GM21447 (cell line): ENCODE results near the gene FAM187B.
"Not testable (repeated sequence)": the region's sequence is repeated elsewhere in the genome, so short reads cannot be mapped to it uniquely, and the experiment has no call there.

Experiments
- ATAC-seq: cut with Tn5 transposase; IDR thresholded peaks from one replicate; pipeline ENCODE4 v1.9.1; 2021; ENCODE audit not compliant: unreplicated experiment

The FAM187B gene

DNA sequence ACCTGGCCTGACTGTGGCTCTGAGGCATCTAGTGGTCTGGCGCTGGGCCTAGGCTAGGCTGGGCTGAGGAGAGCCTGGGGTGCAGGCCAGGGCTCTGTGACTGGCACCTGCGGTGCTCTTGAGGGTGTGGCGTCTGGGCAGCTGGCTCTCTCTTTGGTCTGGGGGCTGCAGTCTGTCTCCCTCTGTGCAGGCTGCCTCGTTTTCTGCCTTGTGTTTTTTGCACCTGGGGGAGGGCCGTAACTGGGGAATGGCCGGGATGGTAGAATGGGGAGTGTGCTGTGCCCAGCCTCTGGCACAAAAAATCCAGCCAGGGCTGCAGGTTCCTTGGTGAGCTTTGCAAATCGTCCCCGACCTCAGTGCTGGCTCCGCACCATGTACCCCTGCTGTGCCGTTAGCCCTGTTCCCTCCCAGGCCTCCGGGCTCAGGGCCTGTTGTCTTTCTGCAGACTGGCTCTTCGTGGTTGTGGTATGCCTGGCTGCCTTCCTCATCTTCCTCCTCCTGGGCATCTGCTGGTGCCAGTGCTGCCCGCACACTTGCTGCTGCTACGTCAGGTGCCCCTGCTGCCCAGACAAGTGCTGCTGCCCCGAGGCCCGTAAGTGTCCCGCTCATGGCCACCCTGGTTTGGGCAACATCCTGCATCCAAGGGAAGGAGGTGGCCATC lies 33.7 kb upstream of the FAM187B start:
- no peak for ATAC-seq

DNA sequence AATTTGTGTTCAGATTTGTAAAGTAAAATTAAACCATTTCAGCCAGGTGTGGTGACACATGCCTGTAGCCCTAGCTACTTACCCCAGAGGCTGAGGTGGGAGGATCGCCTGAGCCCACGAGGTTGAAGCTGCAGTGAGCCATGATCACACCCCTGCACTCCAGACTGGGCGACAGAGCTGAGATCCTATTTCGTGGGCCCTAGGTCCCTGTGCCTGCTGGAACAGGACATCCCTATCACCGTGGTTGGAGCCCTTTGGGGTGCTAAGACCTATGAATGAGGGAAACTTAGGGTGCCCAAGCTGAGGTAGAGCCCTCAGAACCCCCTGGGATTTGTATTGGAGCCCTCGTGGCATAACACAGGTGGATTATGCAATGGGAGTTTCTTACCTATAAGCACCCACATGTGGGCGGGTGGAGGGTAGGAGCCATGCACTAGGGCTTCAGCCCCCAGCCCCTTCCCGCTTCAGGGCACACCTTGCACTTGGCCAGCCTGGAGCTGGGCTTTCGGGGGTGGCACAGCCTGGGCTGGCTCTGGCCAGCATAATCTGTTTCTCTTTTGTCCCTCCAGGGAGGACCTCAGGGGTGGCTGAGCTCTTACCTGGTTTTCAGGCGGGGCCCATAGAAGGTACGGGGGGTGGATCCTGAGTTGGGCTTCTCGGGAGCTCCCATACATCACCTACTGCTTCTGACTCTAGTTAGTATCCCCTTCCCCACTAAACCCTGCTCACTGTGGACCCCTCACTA lies 33.0 kb upstream of the FAM187B start:
- ATAC-seq: no peak

DNA sequence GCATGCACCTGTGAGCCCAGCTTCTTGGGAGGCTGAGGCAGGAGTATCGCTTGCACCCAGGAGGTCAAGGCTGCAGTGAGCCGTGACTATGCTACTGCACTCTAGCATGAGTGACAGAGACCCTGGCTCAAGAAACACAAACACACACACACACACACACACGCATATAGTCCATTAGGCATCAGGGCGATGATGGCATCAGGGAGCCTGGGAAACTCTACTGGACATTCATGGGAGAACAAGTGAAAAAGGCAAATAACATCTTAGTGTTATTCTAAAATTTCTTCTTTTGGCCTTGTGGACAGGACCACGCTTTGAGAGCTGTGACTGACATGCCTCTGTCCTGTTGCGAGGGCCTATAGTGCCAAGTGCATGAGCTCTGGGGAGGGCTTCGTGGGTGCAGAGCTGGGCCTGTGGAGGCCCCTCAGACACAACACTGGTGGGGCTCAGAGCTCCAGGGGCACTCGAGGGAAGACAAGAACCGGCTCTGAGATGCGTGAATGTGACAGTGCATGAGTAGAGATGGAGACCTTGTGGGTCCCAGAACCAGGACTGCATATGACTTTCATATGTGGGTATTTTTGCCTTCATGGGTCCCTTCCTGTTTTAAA lies 32.3 kb upstream of the FAM187B start:
- ATAC-seq: no peak

- no peak for ATAC-seq
These were observed 28.5 kb upstream of the FAM187B start for GRCh38 chr19:35257113-35257461.

- ATAC-seq: no peak
These were observed 28.0 kb upstream of the FAM187B start for GRCh38 chr19:35256566-35256965.

GRCh38 chr19:35254341-35255297 lies 26.1 kb upstream of the FAM187B start:
- ATAC-seq: no peak

DNA sequence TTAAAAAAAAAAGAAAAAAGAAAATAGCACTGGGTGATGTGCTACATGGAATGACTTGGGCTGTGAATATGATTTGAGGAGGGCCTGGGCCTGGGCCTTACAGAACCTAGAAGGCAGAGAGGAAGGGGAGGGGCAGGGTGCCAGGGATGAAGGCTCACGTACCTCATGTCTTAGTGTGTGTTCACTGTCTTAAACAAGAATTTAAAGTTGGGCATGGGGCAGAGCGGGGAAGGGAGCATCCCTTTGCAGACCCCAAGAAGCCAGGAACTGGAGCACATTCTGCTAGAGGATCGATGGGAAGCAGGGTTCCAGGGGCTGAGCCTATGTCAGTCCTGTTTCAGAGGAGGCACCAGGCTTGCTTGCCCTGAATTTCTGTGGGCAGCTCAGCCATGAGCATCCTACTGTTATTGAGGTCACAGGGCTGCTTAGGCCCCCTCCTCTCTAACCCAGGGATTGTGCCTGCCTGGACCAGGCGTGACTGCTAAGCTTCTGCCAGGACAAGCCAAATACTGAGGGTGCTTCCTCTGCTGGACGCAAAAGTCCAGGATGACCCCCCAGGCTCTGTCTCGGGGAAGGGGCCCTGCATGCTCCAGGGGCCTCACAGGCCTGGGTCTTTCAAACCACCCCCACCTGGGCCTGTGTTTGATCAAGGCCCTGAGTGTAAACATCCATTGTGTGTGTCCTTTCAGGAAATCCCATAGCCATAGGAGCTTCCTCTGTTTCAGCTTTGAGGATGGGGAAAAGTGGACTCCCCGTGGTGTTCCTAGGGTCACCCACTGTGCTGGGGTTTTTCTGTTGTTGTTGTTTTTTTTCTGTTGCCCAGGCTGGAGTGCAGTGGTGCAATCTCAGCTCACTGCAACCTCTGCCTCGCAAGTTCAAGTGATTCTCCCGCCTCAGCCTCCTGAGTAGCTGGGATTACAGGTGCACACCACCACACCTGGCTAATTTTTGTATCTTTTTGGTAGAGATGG lies 25.1 kb upstream of the FAM187B start:
- ATAC-seq: no peak

DNA sequence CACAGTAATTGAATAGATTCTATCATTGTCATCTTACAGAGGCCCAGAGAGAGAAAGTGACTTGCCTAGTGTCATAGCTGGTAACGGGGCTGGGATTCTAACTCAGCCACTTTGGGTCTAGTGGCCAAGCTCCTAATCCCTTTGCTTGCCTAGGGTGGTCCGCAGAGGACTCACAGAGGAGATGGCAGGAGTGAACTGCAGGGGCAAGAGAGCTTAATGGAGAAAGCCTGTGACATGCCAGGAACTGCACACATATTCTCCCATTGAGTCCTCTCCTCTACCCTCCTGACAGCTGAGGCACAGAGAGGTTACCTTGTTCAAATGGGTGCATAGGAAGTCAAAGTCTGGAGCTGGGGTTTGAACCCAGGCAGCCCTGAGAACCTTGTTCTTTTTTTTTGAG lies 22.9 kb upstream of the FAM187B start:
- no peak for ATAC-seq

DNA sequence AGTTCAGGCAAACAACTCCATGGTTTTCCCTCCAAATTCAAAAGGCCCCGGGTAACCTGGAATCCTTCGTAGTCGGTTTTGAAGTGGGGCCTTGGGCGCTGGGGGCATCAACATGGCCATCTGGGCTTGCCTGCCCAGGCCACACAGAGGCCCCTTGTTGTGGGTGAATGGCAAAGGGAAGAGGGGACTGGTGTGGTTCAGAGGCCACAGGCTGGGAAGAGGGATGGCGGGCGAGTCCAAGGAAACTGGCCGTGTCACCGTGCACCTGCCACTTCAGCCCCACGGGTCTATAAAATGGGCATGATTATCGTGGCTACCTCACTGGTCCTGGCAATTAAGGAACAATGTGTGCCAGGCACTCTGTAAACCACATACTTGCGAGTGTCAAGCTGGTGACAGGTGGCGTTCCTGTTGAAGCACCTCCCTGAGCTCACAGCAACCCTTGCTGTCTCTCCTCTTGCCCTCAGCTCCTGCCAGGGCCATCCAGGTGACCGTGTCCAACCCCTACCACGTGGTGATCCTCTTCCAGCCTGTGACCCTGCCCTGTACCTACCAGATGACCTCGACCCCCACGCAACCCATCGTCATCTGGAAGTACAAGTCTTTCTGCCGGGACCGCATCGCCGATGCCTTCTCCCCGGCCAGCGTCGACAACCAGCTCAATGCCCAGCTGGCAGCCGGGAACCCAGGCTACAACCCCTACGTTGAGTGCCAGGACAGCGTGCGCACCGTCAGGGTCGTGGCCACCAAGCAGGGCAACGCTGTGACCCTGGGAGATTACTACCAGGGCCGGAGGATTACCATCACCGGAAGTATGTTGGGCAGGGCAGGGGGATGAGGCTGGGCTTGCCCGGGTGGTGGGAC lies 21.5 kb upstream of the FAM187B start:
- ATAC-seq: no peak

- no peak for ATAC-seq
These were observed 20.8 kb upstream of the FAM187B start for GRCh38 chr19:35249146-35249847.

GRCh38 chr19:35248310-35249145 lies 20.0 kb upstream of the FAM187B start, which contains the start of gene LSR:
LSR (plus strand) TSS chr19:35249002; CDS start chr19:35249023, 21 bp downstream.
- ATAC-seq: peak; percentile 72

DNA sequence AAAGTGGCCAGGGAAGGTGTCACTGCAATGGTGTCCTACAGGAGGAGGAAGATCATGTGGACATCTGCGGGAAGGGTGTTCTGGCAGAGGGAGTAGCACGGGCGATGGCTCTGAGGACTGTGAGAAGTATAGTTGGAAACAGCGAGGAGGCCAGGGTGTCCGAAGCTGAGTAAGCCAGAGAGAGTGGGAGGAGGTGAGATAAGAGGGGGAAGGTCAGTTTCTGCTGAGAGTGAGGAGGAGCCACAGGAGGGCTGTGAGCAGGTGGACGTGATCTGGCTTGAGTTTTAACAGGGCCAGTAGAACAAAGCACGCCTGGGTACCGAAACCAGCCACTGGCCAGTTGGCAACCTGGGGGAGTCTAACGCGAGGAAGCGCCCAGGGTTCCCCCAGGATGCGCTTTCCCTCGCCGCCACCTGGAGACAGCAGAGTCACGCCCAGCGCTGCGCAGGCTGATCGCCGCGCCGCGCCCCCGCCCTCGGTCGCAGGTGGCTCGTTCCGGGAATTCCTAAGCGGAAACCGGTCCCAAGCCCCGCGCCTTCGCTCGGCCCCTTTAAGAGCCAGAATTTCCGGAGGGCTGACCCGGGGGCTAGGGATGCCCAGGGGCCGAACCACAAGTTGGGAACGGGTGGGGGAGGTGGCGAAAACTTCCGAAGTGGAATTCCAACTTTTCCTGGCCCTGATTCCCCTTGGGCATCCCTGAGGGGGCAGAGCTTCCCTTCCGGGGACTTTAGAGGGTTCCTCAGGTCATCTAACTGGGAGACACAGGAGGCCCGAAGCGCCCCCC lies 19.2 kb upstream of the FAM187B start:
- peak; percentile 47 for ATAC-seq

- ATAC-seq: no peak
These were observed 18.0 kb upstream of the FAM187B start for GRCh38 chr19:35246466-35247092.

GRCh38 chr19:35241417-35241816 lies 12.9 kb upstream of the FAM187B start:
- ATAC-seq: no peak

- ATAC-seq: no peak
These were observed 11.8 kb upstream of the FAM187B start for GRCh38 chr19:35240327-35240726.

DNA sequence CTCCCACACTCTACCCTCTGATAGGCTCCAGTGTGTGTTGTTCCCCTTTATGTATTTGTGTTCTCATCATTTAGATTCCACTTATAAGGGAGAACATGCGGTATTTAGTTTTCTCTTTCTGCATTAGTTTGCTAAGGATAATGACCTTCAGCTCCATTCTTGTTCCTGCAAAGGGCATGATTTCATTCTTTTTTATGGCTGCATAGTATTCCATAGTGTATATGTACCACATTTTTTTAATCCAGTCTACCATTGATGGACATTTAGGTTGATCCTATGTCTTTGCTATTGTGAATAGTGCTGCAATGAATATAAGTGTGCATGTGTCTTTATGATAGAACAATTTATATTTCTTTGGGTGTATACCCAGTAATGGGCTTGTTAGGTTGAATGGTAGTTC lies 11.1 kb upstream of the FAM187B start:
- not testable (repeated sequence) for ATAC-seq
